ENCODE results near the gene LRP2. TPM values are rescaled to one million over a fixed set of nuclear protein-coding genes. Genes with fewer than 3 reads are reported as not detected.
"Not testable (repeated sequence)": the region's sequence is repeated elsewhere in the genome, so short reads cannot be mapped to it uniquely, and the experiment has no call there.

The LRP2 gene
- total RNA-seq, 1 donor from 2014 or later, result not detected

- DNase-seq (ENCODE audit: low read depth in 2 of 2), result no peak
Measured at GRCh38 chr2:169178364-169178763, 184.0 kb downstream of the LRP2 start.

GRCh38 chr2:169175112-169175511, 187.2 kb downstream of the LRP2 start:
- DNase-seq (ENCODE audit: low read depth in 2 of 2), result no peak

- DNase-seq (ENCODE audit: low read depth in 2 of 2), result peak in 1 of 2 donors; percentile 4
Measured at GRCh38 chr2:169173876-169174275, 188.5 kb downstream of the LRP2 start.

- no peak for DNase-seq (ENCODE audit: low read depth in 2 of 2)
Measured at GRCh38 chr2:169172914-169173313, 189.4 kb downstream of the LRP2 start.

GRCh38 chr2:169172151-169172735, 190.1 kb downstream of the LRP2 start:
- DNase-seq (ENCODE audit: low read depth in 2 of 2), result no peak

GRCh38 chr2:169165791-169166190, 196.5 kb downstream of the LRP2 start:
- DNase-seq (ENCODE audit: low read depth in 2 of 2), result no peak

GRCh38 chr2:169164311-169164710, 198.0 kb downstream of the LRP2 start:
- DNase-seq (ENCODE audit: low read depth in 2 of 2), result no peak

GRCh38 chr2:169162613-169163012, 199.7 kb downstream of the LRP2 start:
- DNase-seq (ENCODE audit: low read depth in 2 of 2), result no peak

GRCh38 chr2:169160926-169161481, 201.3 kb downstream of the LRP2 start:
- peak in 1 of 2 donors; percentile 12 for DNase-seq (ENCODE audit: low read depth in 2 of 2)

GRCh38 chr2:169159686-169160085, 202.6 kb downstream of the LRP2 start:
- peak in 1 of 2 donors; percentile 12 for DNase-seq (ENCODE audit: low read depth in 2 of 2)

GRCh38 chr2:169158874-169159273, 203.5 kb downstream of the LRP2 start:
- no peak for DNase-seq (ENCODE audit: low read depth in 2 of 2)

- DNase-seq (ENCODE audit: low read depth in 2 of 2), result no peak
Measured at GRCh38 chr2:169146220-169146619, 216.1 kb downstream of the LRP2 start.

- no peak for DNase-seq (ENCODE audit: low read depth in 2 of 2)
Measured at GRCh38 chr2:169143998-169144397, 218.3 kb downstream of the LRP2 start.

- DNase-seq (ENCODE audit: low read depth in 2 of 2), result peak; percentile 64 to 66
Measured at GRCh38 chr2:169141713-169142352, 220.5 kb downstream of the LRP2 start.

GRCh38 chr2:169139993-169140767, 222.2 kb downstream of the LRP2 start:
- DNase-seq (ENCODE audit: low read depth in 2 of 2), result no peak

- DNase-seq (ENCODE audit: low read depth in 2 of 2), result no peak
Measured at GRCh38 chr2:169139145-169139544, 223.2 kb downstream of the LRP2 start.

- DNase-seq (ENCODE audit: low read depth in 2 of 2), result no peak
Measured at GRCh38 chr2:169137924-169138323, 224.4 kb downstream of the LRP2 start.

- peak; percentile 17 to 50 for DNase-seq (ENCODE audit: low read depth in 2 of 2)
Measured at GRCh38 chr2:169136885-169137534, 225.3 kb downstream of the LRP2 start.

- not testable (repeated sequence) for DNase-seq (ENCODE audit: low read depth in 2 of 2)
Measured at GRCh38 chr2:169136428-169136827, 225.9 kb downstream of the LRP2 start.

- not testable (repeated sequence) for DNase-seq (ENCODE audit: low read depth in 2 of 2)
Measured at GRCh38 chr2:169134272-169134671, 228.1 kb downstream of the LRP2 start.

- DNase-seq (ENCODE audit: low read depth in 2 of 2), result peak; percentile 70 to 74
Measured at GRCh38 chr2:169131587-169132512, 230.5 kb downstream of the LRP2 start.

Data from lung microvascular endothelial cell (primary cell).